ENCODE data around the gene FSHB. TPM values are rescaled to one million over a fixed set of nuclear protein-coding genes. Genes with fewer than 3 reads are reported as not detected.

FSHB gene
- total RNA-seq, 1 donor, result not detected

GRCh38 chr11:30228323-30228884 is 2.4 kb upstream of the FSHB start:
- Histone ChIP-seq H4K20me1 (ENCODE audit: insufficient read depth, low read length) (no peaks in the 10 kb centered on the region), H3K79me2 (ENCODE audit: insufficient read depth, low read length) (no peaks in the 10 kb centered on the region), H3K36me3 (ENCODE audit: insufficient read depth, low read length) (no peaks in the 10 kb centered on the region), H3K9me3 (ENCODE audit: low read depth, low read length) (no peaks in the 10 kb centered on the region), H3K27me3 (ENCODE audit: insufficient read depth, low read length) (no peaks in the 10 kb centered on the region), H3K4me3 (ENCODE audit: insufficient read depth, low read length) (no peak overlapping the region), H2AFZ (ENCODE audit: low read length) (no peak overlapping the region), H3K27ac (ENCODE audit: low read depth, low read length) (no peak overlapping the region), H3K4me2 (ENCODE audit: insufficient read depth, low read length) (no peak overlapping the region), H3K4me1 (ENCODE audit: insufficient read depth, low read length) (no peaks in the 10 kb centered on the region)
- no peak for DNase-seq (ENCODE audit: insufficient read length, low spot score, missing footprints)
- no peak for TF ChIP-seq CTCF (IDR thresholded peaks at IDR 0.05; ENCODE audit: extremely low read depth, low read depth, low read length)

DNA sequence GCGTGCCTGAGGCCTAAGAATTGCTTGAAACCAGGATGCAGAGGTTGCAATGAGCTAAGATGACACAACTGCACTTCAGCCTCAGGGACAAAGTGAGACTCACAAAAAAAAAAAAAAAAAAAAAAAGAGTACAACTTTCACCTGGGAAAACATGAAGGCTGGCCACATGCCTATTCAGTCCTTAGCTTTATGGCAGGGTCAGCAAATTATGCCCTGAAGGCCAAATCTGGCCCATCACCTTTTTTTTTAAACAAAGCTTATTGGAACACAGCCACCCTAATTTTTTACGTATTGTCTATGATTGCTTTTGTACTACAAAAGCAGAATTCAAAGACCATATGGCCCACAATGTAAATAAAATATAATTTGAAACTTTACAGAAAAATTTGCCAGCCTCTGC is 8.2 kb downstream of the FSHB start:
- DNase-seq (ENCODE audit: insufficient read length, low spot score, missing footprints), result peak; percentile 51
- Histone ChIP-seq H3K4me1 (ENCODE audit: insufficient read depth, low read length) (no peaks in the 10 kb centered on the region), H3K36me3 (ENCODE audit: insufficient read depth, low read length) (no peaks in the 10 kb centered on the region), H2AFZ (ENCODE audit: low read length) (no peak overlapping the region), H3K4me3 (ENCODE audit: insufficient read depth, low read length) (no peak overlapping the region), H3K27ac (ENCODE audit: low read depth, low read length) (no peak overlapping the region), H3K27me3 (ENCODE audit: insufficient read depth, low read length) (no peaks in the 10 kb centered on the region), H3K9me3 (ENCODE audit: low read depth, low read length) (no peaks in the 10 kb centered on the region), H4K20me1 (ENCODE audit: insufficient read depth, low read length) (no peaks in the 10 kb centered on the region), H3K79me2 (ENCODE audit: insufficient read depth, low read length) (no peaks in the 10 kb centered on the region), H3K4me2 (ENCODE audit: insufficient read depth, low read length) (no peak overlapping the region)
- TF ChIP-seq CTCF (IDR thresholded peaks at IDR 0.05; ENCODE audit: extremely low read depth, low read depth, low read length), result no peak

- DNase-seq (ENCODE audit: insufficient read length, low spot score, missing footprints), result peak; percentile 52
- H2AFZ ChIP-seq (ENCODE audit: low read length), result no peak overlapping the region
Observed at GRCh38 chr11:30244265-30244664, 13.5 kb downstream of the FSHB start.

GRCh38 chr11:30245621-30246020 is 14.8 kb downstream of the FSHB start:
- H4K20me1 ChIP-seq (ENCODE audit: insufficient read depth, low read length), result no peaks in the 10 kb centered on the region
- H3K4me1 ChIP-seq (ENCODE audit: insufficient read depth, low read length), result no peaks in the 10 kb centered on the region
- DNase-seq (ENCODE audit: insufficient read length, low spot score, missing footprints), result no peak
- no peak overlapping the region for H3K4me3 ChIP-seq (ENCODE audit: insufficient read depth, low read length)
- no peak overlapping the region for H2AFZ ChIP-seq (ENCODE audit: low read length)
- H3K4me2 ChIP-seq (ENCODE audit: insufficient read depth, low read length), result no peak overlapping the region
- no peaks in the 10 kb centered on the region for H3K9me3 ChIP-seq (ENCODE audit: low read depth, low read length)
- TF ChIP-seq CTCF (IDR thresholded peaks at IDR 0.05; ENCODE audit: extremely low read depth, low read depth, low read length), result no peak
- no peaks in the 10 kb centered on the region for H3K27me3 ChIP-seq (ENCODE audit: insufficient read depth, low read length)
- H3K79me2 ChIP-seq (ENCODE audit: insufficient read depth, low read length), result no peaks in the 10 kb centered on the region
- H3K36me3 ChIP-seq (ENCODE audit: insufficient read depth, low read length), result no peaks in the 10 kb centered on the region
- no peak overlapping the region for H3K27ac ChIP-seq (ENCODE audit: low read depth, low read length)

More at GRCh38 chr11:30244265-30244664, 13.5 kb downstream of the FSHB start:
- Histone ChIP-seq H3K9me3 (ENCODE audit: low read depth, low read length) (no peaks in the 10 kb centered on the region), H4K20me1 (ENCODE audit: insufficient read depth, low read length) (no peaks in the 10 kb centered on the region), H3K27me3 (ENCODE audit: insufficient read depth, low read length) (no peaks in the 10 kb centered on the region), H3K4me3 (ENCODE audit: insufficient read depth, low read length) (no peak overlapping the region), H3K79me2 (ENCODE audit: insufficient read depth, low read length) (no peaks in the 10 kb centered on the region), H3K36me3 (ENCODE audit: insufficient read depth, low read length) (no peaks in the 10 kb centered on the region), H3K4me2 (ENCODE audit: insufficient read depth, low read length) (no peak overlapping the region), H3K27ac (ENCODE audit: low read depth, low read length) (no peak overlapping the region), H3K4me1 (ENCODE audit: insufficient read depth, low read length) (no peaks in the 10 kb centered on the region)
- TF ChIP-seq CTCF (IDR thresholded peaks at IDR 0.05; ENCODE audit: extremely low read depth, low read depth, low read length), result no peak
